ENCODE data around the gene WNT3A. TPM values are rescaled to one million over a fixed set of nuclear protein-coding genes. Genes with fewer than 3 reads are reported as not detected.

WNT3A gene
- total and polyA plus RNA-seq, 2 experiments from 2014 or later = 0.07 to 0.65 TPM

GRCh38 chr1:228005511-228006033 lies 1.2 kb upstream of the WNT3A start:
- peak overlapping the region; percentile 57 for H3K4me3 ChIP-seq
- H3K27me3 Mint-ChIP-seq (ENCODE audit: insufficient read depth, low read depth, poor library complexity) = peaks cover 89% of the 10 kb centered on the region

More at GRCh38 chr1:228005511-228006033, 1.2 kb upstream of the WNT3A start:
- H3K9me2 ChIP-seq (ENCODE audit: insufficient read depth) = no peaks in the 10 kb centered on the region
- H3K79me2 ChIP-seq (replicated peaks; ENCODE audit: insufficient read depth) = no peaks in the 10 kb centered on the region
- H3K27ac ChIP-seq (ENCODE audit: low read depth) = no peak overlapping the region
- no peak for TF ChIP-seq ETS1 (IDR thresholded peaks at IDR 0.05)
- TF ChIP-seq REST (IDR thresholded peaks at IDR 0.05; ENCODE audit: unreplicated experiment) = no peak
- TF ChIP-seq EZH2 (IDR thresholded peaks at IDR 0.05; ENCODE audit: low read depth, unreplicated experiment) = peak; percentile 26
- TF ChIP-seq ZNF114 (CRISPR knock-in tag; IDR thresholded peaks at IDR 0.05) = no peak
- TF ChIP-seq STAT1 (IDR thresholded peaks at IDR 0.05; ENCODE audit: unreplicated experiment) = no peak
- TF ChIP-seq JUNB (IDR thresholded peaks at IDR 0.05; ENCODE audit: unreplicated experiment) = no peak
- peaks cover 27% of the 10 kb centered on the region for H3K4me1 ChIP-seq (ENCODE audit: insufficient read depth)
- ATAC-seq (no peak), DNase-seq (ENCODE audit: low spot score) (peak; percentile 31)
- peaks cover 98% of the 10 kb centered on the region for H3K27me3 ChIP-seq (ENCODE audit: insufficient read depth)
- H3K36me3 ChIP-seq (ENCODE audit: insufficient read depth) = no peaks in the 10 kb centered on the region
- H4K20me1 ChIP-seq (replicated peaks; ENCODE audit: insufficient read depth) = no peaks in the 10 kb centered on the region; the same call in 1 of the 2 replicates
- no peak overlapping the region for H2AFZ ChIP-seq
- H3K4me2 ChIP-seq = peak overlapping the region; percentile 75
- Mint-ChIP-seq H3K27ac (no peak overlapping the region), H3K4me1 (peaks cover 33% of the 10 kb centered on the region), H3K9me3 (no peaks in the 10 kb centered on the region), H3K36me3 (ENCODE audit: low read depth) (no peaks in the 10 kb centered on the region), H3K4me3 (peak overlapping the region; percentile 58)
- 0 out of 2 replicates have a peak, but pooled peaks cover 4% of the 10 kb centered on the region for H3F3A ChIP-seq (replicated peaks; ENCODE audit: low read depth)

Data from GM23338 (cell line).